PC-3 (cell line): ENCODE results near the gene PGS1.

Experiments used
- EZH2 ChIP-seq: fragments of 300-600 bp; sonication (generic); IDR thresholded peaks from one replicate; pipeline ENCODE4 v1.6.1; 2017; ENCODE audit warnings: antibody characterized with exemption, mild to moderate bottlenecking, low read length; ENCODE audit not compliant: unreplicated experiment
- EZH2phosphoT487 ChIP-seq: fragments of 300-600 bp; sonication (generic); IDR thresholded peaks from 2 replicates; pipeline ENCODE4 v1.6.1; 2018; ENCODE audit warnings: mild to moderate bottlenecking, antibody characterized with exemption, low read length, borderline replicate concordance
- TF ChIP-seq, protein P1 (sequence below): fragments of 300-600 bp; sonication (generic); conservative IDR thresholded peaks from 2 replicates; pipeline ENCODE4 v1.5.1; 2017; ENCODE audit warnings: antibody characterized with exemption, low read depth, mild to moderate bottlenecking, low read length

DNA sequence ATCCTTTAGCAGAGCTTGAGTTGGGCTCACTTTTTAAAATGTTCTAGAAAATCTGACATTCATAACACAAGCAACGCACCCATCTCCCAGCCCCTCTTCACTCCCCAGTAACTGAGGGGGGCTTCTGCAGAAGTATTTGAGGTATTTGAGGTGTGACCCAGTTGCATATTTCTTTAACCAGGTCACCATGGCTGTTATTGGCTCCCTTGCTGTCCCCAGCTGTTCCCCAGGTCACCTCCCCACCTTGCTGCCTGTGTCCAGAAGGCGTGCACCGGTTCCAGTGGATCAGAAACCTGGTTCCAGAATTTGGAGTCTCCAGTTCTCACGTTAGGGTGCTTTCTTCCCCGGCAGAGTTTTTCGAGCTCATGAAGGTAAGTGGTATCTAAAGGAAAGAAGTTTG lies 13.8 kb downstream of the PGS1 start:
- TF ChIP-seq, protein P1, sequence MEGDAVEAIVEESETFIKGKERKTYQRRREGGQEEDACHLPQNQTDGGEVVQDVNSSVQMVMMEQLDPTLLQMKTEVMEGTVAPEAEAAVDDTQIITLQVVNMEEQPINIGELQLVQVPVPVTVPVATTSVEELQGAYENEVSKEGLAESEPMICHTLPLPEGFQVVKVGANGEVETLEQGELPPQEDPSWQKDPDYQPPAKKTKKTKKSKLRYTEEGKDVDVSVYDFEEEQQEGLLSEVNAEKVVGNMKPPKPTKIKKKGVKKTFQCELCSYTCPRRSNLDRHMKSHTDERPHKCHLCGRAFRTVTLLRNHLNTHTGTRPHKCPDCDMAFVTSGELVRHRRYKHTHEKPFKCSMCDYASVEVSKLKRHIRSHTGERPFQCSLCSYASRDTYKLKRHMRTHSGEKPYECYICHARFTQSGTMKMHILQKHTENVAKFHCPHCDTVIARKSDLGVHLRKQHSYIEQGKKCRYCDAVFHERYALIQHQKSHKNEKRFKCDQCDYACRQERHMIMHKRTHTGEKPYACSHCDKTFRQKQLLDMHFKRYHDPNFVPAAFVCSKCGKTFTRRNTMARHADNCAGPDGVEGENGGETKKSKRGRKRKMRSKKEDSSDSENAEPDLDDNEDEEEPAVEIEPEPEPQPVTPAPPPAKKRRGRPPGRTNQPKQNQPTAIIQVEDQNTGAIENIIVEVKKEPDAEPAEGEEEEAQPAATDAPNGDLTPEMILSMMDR, result no peak
- TF ChIP-seq EZH2 (no peak), EZH2phosphoT487 (no peak)
